MG63 (cell line): ENCODE data around the gene CSMD2. TPM values are rescaled to one million over a fixed set of nuclear protein-coding genes. Genes with fewer than 3 reads are reported as not detected.

ENCODE experiments used
- DNase-seq: peaks from one replicate; pipeline ENCODE4 v3.0.0-alpha.2; 2020
- H3K27me3 ChIP-seq: fragments of 250-450 bp; sonication (Bioruptor Pico); 2 replicates; pipeline ENCODE4 v1.5.1; 2020; ENCODE audit warnings: mild to moderate bottlenecking, moderate library complexity
- H3K36me3 ChIP-seq: fragments of 250-450 bp; sonication (Bioruptor Pico); 2 replicates; pipeline ENCODE4 v1.5.1; 2020; ENCODE audit warnings: mild to moderate bottlenecking, moderate library complexity
- H3K4me3 ChIP-seq: fragments of 250-450 bp; sonication (Bioruptor Pico); 2 replicates; pipeline ENCODE4 v1.5.1; 2020; ENCODE audit warnings: mild to moderate bottlenecking, moderate library complexity
- H3K9me3 ChIP-seq: fragments of 250-450 bp; sonication (Bioruptor Pico); 2 replicates; pipeline ENCODE4 v1.5.1; 2020; ENCODE audit warnings: mild to moderate bottlenecking, moderate library complexity
- total RNA-seq: library from RNA; depleted of rRNA; stranded (reverse); fragments of >200 nt; shearing (Covaris generic); gene quantifications from 2 replicates; pipeline ENCODE4 v1.2.3, GENCODE V29; 2014; ENCODE audit warnings: low replicate concordance; rRNA removed

The CSMD2 gene
- total RNA-seq, 1 experiment from 2014 or later = not detected

DNA sequence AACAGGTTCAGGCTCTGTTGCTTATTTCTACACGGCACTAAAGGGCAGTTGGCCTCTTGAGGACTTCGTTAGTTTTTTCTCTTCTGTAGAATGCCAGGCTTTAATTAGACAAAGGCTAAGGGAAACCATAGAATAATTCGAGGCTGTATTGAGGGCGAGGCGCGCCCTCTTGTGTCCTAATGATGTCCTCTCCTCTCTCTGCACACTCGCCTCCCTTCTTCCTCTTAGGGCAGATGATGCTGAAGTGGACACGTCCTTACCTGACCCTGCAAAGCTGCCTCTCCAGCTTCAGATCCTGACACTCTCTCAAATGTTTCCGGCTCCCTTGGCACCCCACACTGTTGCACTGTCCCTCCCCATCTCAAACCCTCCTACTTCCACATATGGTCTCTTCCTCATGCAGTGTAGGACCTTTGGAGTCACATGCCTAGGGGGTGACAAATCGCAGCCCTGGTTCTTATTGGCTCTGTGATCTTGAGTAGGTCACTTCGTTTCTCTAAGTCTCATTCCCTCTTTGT lies 694.5 kb downstream of the CSMD2 start:
- Histone ChIP-seq H3K4me3 (no peak overlapping the region), H3K9me3 (no peaks in the 10 kb centered on the region), H3K36me3 (no peaks in the 10 kb centered on the region), H3K27me3 (no peaks in the 10 kb centered on the region)
- peak; percentile 60 for DNase-seq

- no peaks in the 10 kb centered on the region for H3K27me3 ChIP-seq
- H3K9me3 ChIP-seq = no peaks in the 10 kb centered on the region
- H3K4me3 ChIP-seq = no peak overlapping the region
- DNase-seq = no peak
- H3K36me3 ChIP-seq = no peaks in the 10 kb centered on the region
Measured at GRCh38 chr1:33469691-33470090, 695.3 kb downstream of the CSMD2 start.

- H3K9me3 ChIP-seq = no peaks in the 10 kb centered on the region
- no peak overlapping the region for H3K4me3 ChIP-seq
Measured at GRCh38 chr1:33468967-33469366, 696.1 kb downstream of the CSMD2 start.

DNA sequence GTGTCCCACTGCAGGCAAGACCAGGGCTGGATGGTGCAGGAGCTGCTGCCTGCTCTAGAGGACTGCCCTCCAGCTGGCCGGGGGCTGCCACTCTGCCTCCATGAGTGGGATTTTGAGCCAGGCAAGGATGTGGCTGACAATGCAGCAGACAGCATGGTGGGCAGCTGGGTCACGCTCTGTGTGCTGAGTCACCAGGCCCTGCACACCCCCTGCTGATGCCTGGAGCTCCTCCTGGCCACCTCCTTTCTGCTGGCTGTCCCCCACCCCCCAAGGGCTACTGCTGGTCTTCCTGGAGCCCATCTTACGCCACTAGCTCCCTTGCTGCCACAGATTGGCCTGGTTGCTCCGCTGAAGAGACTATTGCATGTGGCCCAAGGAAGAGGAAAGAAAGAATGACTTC lies 696.5 kb downstream of the CSMD2 start:
- no peaks in the 10 kb centered on the region for H3K27me3 ChIP-seq
- H3K9me3 ChIP-seq = no peaks in the 10 kb centered on the region
- peak; percentile 46 for DNase-seq

More at GRCh38 chr1:33468967-33469366, 696.1 kb downstream of the CSMD2 start:
- no peaks in the 10 kb centered on the region for H3K27me3 ChIP-seq
- H3K36me3 ChIP-seq = no peaks in the 10 kb centered on the region
- no peak for DNase-seq

DNA sequence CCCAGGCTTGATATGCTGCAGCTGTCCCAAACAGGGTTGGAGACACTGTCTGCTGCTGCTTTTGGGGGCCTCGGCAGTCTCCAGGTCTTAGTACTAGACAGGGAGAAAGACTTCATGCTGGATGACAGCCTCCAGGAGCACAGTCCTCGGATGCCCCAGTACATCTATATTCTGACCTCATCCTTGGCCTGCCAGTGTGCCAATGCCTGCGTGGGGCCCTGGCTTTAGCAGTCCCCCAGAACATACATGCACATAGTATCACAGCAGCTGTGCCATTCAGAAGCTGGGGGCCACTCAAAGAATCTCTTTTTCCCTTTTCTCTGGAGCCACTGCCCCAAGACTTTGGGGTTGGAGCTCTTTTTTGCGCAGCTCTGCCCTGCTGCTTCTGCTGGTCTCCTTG lies 697.0 kb downstream of the CSMD2 start:
- Histone ChIP-seq H3K27me3 (no peaks in the 10 kb centered on the region), H3K9me3 (no peaks in the 10 kb centered on the region), H3K36me3 (no peaks in the 10 kb centered on the region), H3K4me3 (no peak overlapping the region)
- no peak for DNase-seq

More for the DNA sequence above, 696.5 kb downstream of the CSMD2 start:
- H3K4me3 ChIP-seq = no peak overlapping the region
- H3K36me3 ChIP-seq = no peaks in the 10 kb centered on the region

GRCh38 chr1:33466159-33466558 lies 698.9 kb downstream of the CSMD2 start:
- H3K36me3 ChIP-seq = no peaks in the 10 kb centered on the region
- DNase-seq = no peak
- no peak overlapping the region for H3K4me3 ChIP-seq
- H3K9me3 ChIP-seq = no peaks in the 10 kb centered on the region
- H3K27me3 ChIP-seq = no peaks in the 10 kb centered on the region

- no peaks in the 10 kb centered on the region for H3K9me3 ChIP-seq
Measured at GRCh38 chr1:33465316-33465715, 699.7 kb downstream of the CSMD2 start.

GRCh38 chr1:33464552-33464951 lies 700.5 kb downstream of the CSMD2 start:
- H3K9me3 ChIP-seq = no peaks in the 10 kb centered on the region
- no peaks in the 10 kb centered on the region for H3K36me3 ChIP-seq
- no peak for DNase-seq
- no peaks in the 10 kb centered on the region for H3K27me3 ChIP-seq
- no peak overlapping the region for H3K4me3 ChIP-seq

More at GRCh38 chr1:33465316-33465715, 699.7 kb downstream of the CSMD2 start:
- H3K4me3 ChIP-seq = no peak overlapping the region
- no peaks in the 10 kb centered on the region for H3K36me3 ChIP-seq
- H3K27me3 ChIP-seq = no peaks in the 10 kb centered on the region
- no peak for DNase-seq

Other genes starting within 250 kb of the CSMD2 start
- not detected in 2 replicates for gene C1orf94, start 11.7 kb upstream of the CSMD2 start, total RNA-seq